CD4-positive, alpha-beta memory T cell (primary cell): Measurements from ENCODE around the gene ZFP91. TPM values are rescaled to one million over a fixed set of nuclear protein-coding genes. Genes with fewer than 3 reads are reported as not detected.

Experiments used
- CTCF ChIA-PET: fragments of 350-600 bp; sonication (Branson Sonifier 250); formaldehyde crosslinking; loops from one replicate; lab custom pipeline; 2021; ENCODE audit warnings: inconsistent platforms; ENCODE audit not compliant: partially characterized antibody; lab: Charles Lee
- POLR2A ChIA-PET: fragments of 350-600 bp; sonication (Branson Sonifier 250); formaldehyde crosslinking; loops from one replicate; lab custom pipeline; 2021; ENCODE audit not compliant: partially characterized antibody; lab: Charles Lee
- DNase-seq, 5 donors: peaks; one replicate each; pipeline versions ENCODE4 v3.0.0 to v3.0.0-alpha.2; 2020 to 2022; ENCODE audit warnings: mixed read lengths in 1 of 5
- H3K27ac ChIP-seq: one replicate; pipeline ENCODE4 v1.7.0; 2013; ENCODE audit warnings: low read depth, low read length
- H3K27me3 ChIP-seq: 2 replicates; pipeline ENCODE4 v1.7.0; 2013; ENCODE audit warnings: mild to moderate bottlenecking, low read length, moderate library complexity; ENCODE audit not compliant: insufficient read depth
- H3K36me3 ChIP-seq: 2 replicates; pipeline ENCODE4 v1.7.0; 2013; ENCODE audit warnings: mild to moderate bottlenecking, low read length, moderate library complexity; ENCODE audit not compliant: insufficient read depth
- H3K4me1 ChIP-seq: 2 replicates; pipeline ENCODE4 v1.7.0; 2013; ENCODE audit warnings: mild to moderate bottlenecking, low read length, moderate library complexity; ENCODE audit not compliant: insufficient read depth
- H3K4me3 ChIP-seq, 2 donors: one replicate each; pipeline ENCODE4 v1.7.0; 2013; ENCODE audit warnings: low read length in 2 of 2, mild to moderate bottlenecking in 1 of 2
- H3K9me3 ChIP-seq, 2 donors: one replicate each; pipeline ENCODE4 v1.7.0; 2013; ENCODE audit warnings: low read length in 2 of 2, control low read depth in 1 of 2; ENCODE audit not compliant: control insufficient read depth in 1 of 2
- H3K27ac Mint-ChIP-seq, 7 donors: one replicate each; pipeline ENCODE4 v1.8.0; 2020 to 2021; ENCODE audit warnings: mixed read lengths in 7 of 7, mild to moderate bottlenecking in 6 of 7, inconsistent platforms in 3 of 7, moderate library complexity in 3 of 7
- H3K27me3 Mint-ChIP-seq, 2 donors: one replicate each; pipeline ENCODE4 v1.8.0; 2020 to 2021; ENCODE audit warnings: mixed read lengths in 2 of 2
- H3K36me3 Mint-ChIP-seq, 2 donors: one replicate each; pipeline ENCODE4 v1.8.0; 2020 to 2021; ENCODE audit warnings: mixed read lengths in 2 of 2, inconsistent platforms in 1 of 2, mild to moderate bottlenecking in 1 of 2
- H3K4me1 Mint-ChIP-seq, 4 donors: one replicate each; pipeline ENCODE4 v1.8.0; 2020 to 2021; ENCODE audit warnings: mixed read lengths in 4 of 4, mild to moderate bottlenecking in 1 of 4
- H3K4me3 Mint-ChIP-seq, 8 donors: one replicate each; pipeline ENCODE4 v1.8.0; 2020 to 2021; ENCODE audit warnings: mixed read lengths in 8 of 8, mild to moderate bottlenecking in 7 of 8, moderate library complexity in 6 of 8, inconsistent platforms in 3 of 8
- H3K9me3 Mint-ChIP-seq, 8 donors: one replicate each; pipeline ENCODE4 v1.8.0; 2020 to 2021; ENCODE audit warnings: mixed read lengths in 8 of 8, mild to moderate bottlenecking in 5 of 8, inconsistent platforms in 3 of 8, moderate library complexity in 1 of 8
- intact Hi-C: fragments of 100-400 bp; cut with micrococcal nuclease; formaldehyde crosslinking; loops from one replicate; pipeline ENCODE4 v1.15.1; 2023
- polyA plus RNA-seq, 2 donors: library from polyadenylated mRNA; unstranded; fragments of 300-500 nt; fragmentation: Illumina TruSeq; gene quantifications; one replicate each; pipeline ENCODE4 v1.2.3, GENCODE V29; 2021
- total RNA-seq, 2 experiments: library from RNA; stranded (reverse); gene quantifications; one replicate each; pipeline ENCODE4 v1.2.3, GENCODE V29; 2021

The ZFP91 gene
- total and polyA plus RNA-seq, 4 experiments from 2014 or later, result 3.8 to 38.4 (median 22.7) TPM

- POLR2A ChIA-PET, result no interaction called here
- CTCF ChIA-PET, result interaction anchor here (0.7 to 2.2 kb wide), 2 partner anchors 10 to 791 kb away, joined by 3 to 9 read pairs; no protein-coding TSS in a partner anchor
- Histone ChIP-seq H3K27ac (no peak overlapping the region), H3K4me3 (no peak overlapping the region), H3K36me3 (no peaks in the 10 kb centered on the region), H3K9me3 (no peaks in the 10 kb centered on the region), H3K27me3 (no peaks in the 10 kb centered on the region), H3K4me1 (peaks cover 53% of the 10 kb centered on the region)
- Mint-ChIP-seq H3K27me3 (no peaks in the 10 kb centered on the region), H3K4me1 (peaks cover 53 to 85% (median 66%) of the 10 kb centered on the region in 4 donors), H3K36me3 (peaks cover 38% of the 10 kb centered on the region in 2 donors), H3K4me3 (no peak overlapping the region), H3K9me3 (no peaks in the 10 kb centered on the region), H3K27ac (peak overlapping the region in 1 of 7 donors; percentile 8)
- DNase-seq, result no peak
- intact Hi-C loops, result no loop called here
Measured at GRCh38 chr11:58594826-58595225, 16.0 kb downstream of the ZFP91 start.

- intact Hi-C loops, result no loop called here
- ChIA-PET POLR2A (no interaction called here), CTCF (interaction anchor here (1.9 kb wide), 1 partner anchor 56 kb away, joined by 4 read pairs; no protein-coding TSS in a partner anchor)
- no peaks in the 10 kb centered on the region for H3K36me3 ChIP-seq
- peak overlapping the region in 4 of 7 donors; percentile 30 to 70 (median 42) for H3K27ac Mint-ChIP-seq
- H3K4me3 ChIP-seq, result no peak overlapping the region
- H3K4me3 Mint-ChIP-seq, result peak overlapping the region in 2 of 8 donors; percentile 32 to 61
- no peak overlapping the region for H3K27ac ChIP-seq
- no peaks in the 10 kb centered on the region for H3K27me3 Mint-ChIP-seq
- H3K36me3 Mint-ChIP-seq, result peaks cover 40 to 42% of the 10 kb centered on the region in 2 donors
- peaks cover 63% of the 10 kb centered on the region for H3K4me1 ChIP-seq
- H3K4me1 Mint-ChIP-seq, result peaks cover 56 to 92% (median 72%) of the 10 kb centered on the region in 4 donors
- H3K27me3 ChIP-seq, result no peaks in the 10 kb centered on the region
- no peaks in the 10 kb centered on the region for H3K9me3 Mint-ChIP-seq
- no peaks in the 10 kb centered on the region for H3K9me3 ChIP-seq
- no peak for DNase-seq
Measured at GRCh38 chr11:58596621-58597020, 17.8 kb downstream of the ZFP91 start.

- Mint-ChIP-seq H3K9me3 (no peaks in the 10 kb centered on the region), H3K36me3 (peaks cover 42 to 43% of the 10 kb centered on the region in 2 donors), H3K4me1 (peaks cover 54 to 95% (median 72%) of the 10 kb centered on the region in 4 donors), H3K27me3 (no peaks in the 10 kb centered on the region), H3K27ac (peak overlapping the region in 3 of 7 donors; percentile 50 to 70 (median 59)), H3K4me3 (peak overlapping the region in 2 of 8 donors; percentile 47 to 68)
- ChIA-PET CTCF (interaction anchor here (1.4 to 2.3 kb wide), 4 partner anchors 15 to 55 kb away, joined by 3 to 8 read pairs (median 4); no protein-coding TSS in a partner anchor), POLR2A (no interaction called here)
- no peak for DNase-seq
- Histone ChIP-seq H3K4me1 (peaks cover 59% of the 10 kb centered on the region), H3K27ac (no peak overlapping the region), H3K4me3 (no peak overlapping the region), H3K27me3 (no peaks in the 10 kb centered on the region), H3K36me3 (no peaks in the 10 kb centered on the region), H3K9me3 (no peaks in the 10 kb centered on the region)
- intact Hi-C loops, result no loop called here
Measured at GRCh38 chr11:58597486-58598144, 18.8 kb downstream of the ZFP91 start.

GRCh38 chr11:58600510-58600909 is 21.6 kb downstream of the ZFP91 start:
- H3K4me1 ChIP-seq, result peaks cover 53% of the 10 kb centered on the region
- peaks cover 33 to 34% of the 10 kb centered on the region in 2 donors for H3K36me3 Mint-ChIP-seq
- intact Hi-C loops, result no loop called here
- no peak overlapping the region for H3K4me3 ChIP-seq
- no peaks in the 10 kb centered on the region for H3K9me3 Mint-ChIP-seq
- peak overlapping the region in 2 of 8 donors; percentile 8 to 13 for H3K4me3 Mint-ChIP-seq
- no peaks in the 10 kb centered on the region for H3K36me3 ChIP-seq
- no peaks in the 10 kb centered on the region for H3K27me3 ChIP-seq
- H3K27ac ChIP-seq, result no peak overlapping the region
- peak overlapping the region in 3 of 7 donors; percentile 19 to 79 (median 61) for H3K27ac Mint-ChIP-seq
- CTCF ChIA-PET, result no interaction called here
- H3K9me3 ChIP-seq, result no peaks in the 10 kb centered on the region
- H3K27me3 Mint-ChIP-seq, result no peaks in the 10 kb centered on the region
- DNase-seq, result no peak
- POLR2A ChIA-PET, result no interaction called here
- peaks cover 68 to 97% (median 82%) of the 10 kb centered on the region in 4 donors for H3K4me1 Mint-ChIP-seq

GRCh38 chr11:58606930-58607714 is 28.3 kb downstream of the ZFP91 start:
- H3K4me3 Mint-ChIP-seq, result no peak overlapping the region
- no peaks in the 10 kb centered on the region for H3K9me3 ChIP-seq
- DNase-seq, result no peak
- no peak overlapping the region for H3K4me3 ChIP-seq
- CTCF ChIA-PET, result interaction anchor here (1.5 to 2.9 kb wide), 4 partner anchors 15 to 47 kb away, joined by 3 to 22 read pairs (median 4); no protein-coding TSS in a partner anchor
- H3K4me1 Mint-ChIP-seq, result peaks cover 48 to 65% (median 55%) of the 10 kb centered on the region in 4 donors
- POLR2A ChIA-PET, result interaction anchor here (0.6 kb wide), 2 partner anchors 34 kb away, joined by 3 read pairs; no protein-coding TSS in a partner anchor
- peaks cover 25% of the 10 kb centered on the region for H3K36me3 ChIP-seq
- no peaks in the 10 kb centered on the region for H3K27me3 Mint-ChIP-seq
- intact Hi-C loops, result no loop called here
- peaks cover 25% of the 10 kb centered on the region for H3K4me1 ChIP-seq
- no peaks in the 10 kb centered on the region for H3K9me3 Mint-ChIP-seq
- peaks cover 29 to 44% of the 10 kb centered on the region in 2 donors for H3K36me3 Mint-ChIP-seq
- no peak overlapping the region for H3K27ac ChIP-seq
- H3K27me3 ChIP-seq, result no peaks in the 10 kb centered on the region
- H3K27ac Mint-ChIP-seq, result peak overlapping the region in 4 of 7 donors; percentile 19 to 71 (median 36)

GRCh38 chr11:58608331-58608730 is 29.5 kb downstream of the ZFP91 start:
- intact Hi-C loops, result no loop called here
- no peak overlapping the region for H3K27ac ChIP-seq
- Mint-ChIP-seq H3K27ac (peak overlapping the region in 1 of 7 donors; percentile 31), H3K9me3 (no peaks in the 10 kb centered on the region), H3K4me3 (no peak overlapping the region), H3K4me1 (peaks cover 40 to 54% (median 44%) of the 10 kb centered on the region in 4 donors), H3K27me3 (no peaks in the 10 kb centered on the region), H3K36me3 (peaks cover 34 to 48% of the 10 kb centered on the region in 2 donors)
- H3K36me3 ChIP-seq, result peaks cover 35% of the 10 kb centered on the region
- ChIA-PET CTCF (no interaction called here), POLR2A (no interaction called here)
- H3K4me3 ChIP-seq, result no peak overlapping the region
- H3K4me1 ChIP-seq, result peaks cover 25% of the 10 kb centered on the region
- no peaks in the 10 kb centered on the region for H3K9me3 ChIP-seq
- no peak for DNase-seq
- no peaks in the 10 kb centered on the region for H3K27me3 ChIP-seq

GRCh38 chr11:58609723-58610122 is 30.9 kb downstream of the ZFP91 start:
- no peaks in the 10 kb centered on the region for H3K27me3 ChIP-seq
- H3K9me3 ChIP-seq, result no peaks in the 10 kb centered on the region
- Mint-ChIP-seq H3K36me3 (peaks cover 45 to 57% of the 10 kb centered on the region in 2 donors), H3K4me3 (no peak overlapping the region), H3K27ac (no peak overlapping the region), H3K4me1 (peaks cover 29 to 40% (median 33%) of the 10 kb centered on the region in 4 donors), H3K27me3 (no peaks in the 10 kb centered on the region), H3K9me3 (no peaks in the 10 kb centered on the region)
- H3K4me3 ChIP-seq, result no peak overlapping the region
- no peak overlapping the region for H3K27ac ChIP-seq
- intact Hi-C loops, result loop anchor here (10.0 kb wide), 1 partner anchor 45 kb away; no protein-coding TSS in a partner anchor
- CTCF ChIA-PET, result interaction anchor here (1.6 kb wide), 1 partner anchor 41 kb away, joined by 6 read pairs; no protein-coding TSS in a partner anchor
- DNase-seq, result no peak
- peaks cover 25% of the 10 kb centered on the region for H3K4me1 ChIP-seq
- H3K36me3 ChIP-seq, result peaks cover 48% of the 10 kb centered on the region
- POLR2A ChIA-PET, result no interaction called here
